Progenitor cell of endocrine pancreas (in vitro differentiated cells): ENCODE data around the gene PXMP2. TPM values are rescaled to one million over a fixed set of nuclear protein-coding genes. Genes with fewer than 3 reads are reported as not detected.

Source experiments
- DNase-seq: peaks from one replicate; pipeline ENCODE4 v3.0.0; 2021; ENCODE audit warnings: low spot score; ENCODE audit not compliant: unreplicated experiment
- H3K27ac Mint-ChIP-seq: 2 replicates; pipeline ENCODE4 v1.8.0; 2021; ENCODE audit warnings: mild to moderate bottlenecking, moderate library complexity, mixed read lengths
- H3K27me3 Mint-ChIP-seq: 2 replicates; pipeline ENCODE4 v1.8.0; 2021; ENCODE audit warnings: mixed read lengths
- H3K36me3 Mint-ChIP-seq: 2 replicates; pipeline ENCODE4 v1.8.0; 2022; ENCODE audit warnings: mixed read lengths; ENCODE audit not compliant: insufficient read depth
- H3K4me1 Mint-ChIP-seq: 2 replicates; pipeline ENCODE4 v1.8.0; 2021; ENCODE audit warnings: low read depth, mixed read lengths
- H3K4me3 Mint-ChIP-seq: 2 replicates; pipeline ENCODE4 v1.8.0; 2021; ENCODE audit warnings: low read depth, mild to moderate bottlenecking, moderate library complexity, mixed read lengths
- H3K9me3 Mint-ChIP-seq: 2 replicates; pipeline ENCODE4 v1.8.0; 2021; ENCODE audit warnings: low read depth, mixed read lengths
- total RNA-seq: library from RNA; stranded (reverse); gene quantifications from 2 replicates; pipeline ENCODE4 v1.2.1, GENCODE V29; 2021
- TF ChIP-seq, protein P1 (sequence below): fragments of 200-600 bp; sonication (generic); IDR thresholded peaks from one replicate; pipeline ENCODE4 v1.5.0; 2021; ENCODE audit warnings: antibody characterized with exemption, mild to moderate bottlenecking; ENCODE audit not compliant: unreplicated experiment

Gene PXMP2
- total RNA-seq, 1 donor from 2014 or later, result 25.0 TPM

GRCh38 chr12:132662901-132663755, 24.3 kb upstream of the PXMP2 start:
- no peak overlapping the region for H3K27ac Mint-ChIP-seq

DNA sequence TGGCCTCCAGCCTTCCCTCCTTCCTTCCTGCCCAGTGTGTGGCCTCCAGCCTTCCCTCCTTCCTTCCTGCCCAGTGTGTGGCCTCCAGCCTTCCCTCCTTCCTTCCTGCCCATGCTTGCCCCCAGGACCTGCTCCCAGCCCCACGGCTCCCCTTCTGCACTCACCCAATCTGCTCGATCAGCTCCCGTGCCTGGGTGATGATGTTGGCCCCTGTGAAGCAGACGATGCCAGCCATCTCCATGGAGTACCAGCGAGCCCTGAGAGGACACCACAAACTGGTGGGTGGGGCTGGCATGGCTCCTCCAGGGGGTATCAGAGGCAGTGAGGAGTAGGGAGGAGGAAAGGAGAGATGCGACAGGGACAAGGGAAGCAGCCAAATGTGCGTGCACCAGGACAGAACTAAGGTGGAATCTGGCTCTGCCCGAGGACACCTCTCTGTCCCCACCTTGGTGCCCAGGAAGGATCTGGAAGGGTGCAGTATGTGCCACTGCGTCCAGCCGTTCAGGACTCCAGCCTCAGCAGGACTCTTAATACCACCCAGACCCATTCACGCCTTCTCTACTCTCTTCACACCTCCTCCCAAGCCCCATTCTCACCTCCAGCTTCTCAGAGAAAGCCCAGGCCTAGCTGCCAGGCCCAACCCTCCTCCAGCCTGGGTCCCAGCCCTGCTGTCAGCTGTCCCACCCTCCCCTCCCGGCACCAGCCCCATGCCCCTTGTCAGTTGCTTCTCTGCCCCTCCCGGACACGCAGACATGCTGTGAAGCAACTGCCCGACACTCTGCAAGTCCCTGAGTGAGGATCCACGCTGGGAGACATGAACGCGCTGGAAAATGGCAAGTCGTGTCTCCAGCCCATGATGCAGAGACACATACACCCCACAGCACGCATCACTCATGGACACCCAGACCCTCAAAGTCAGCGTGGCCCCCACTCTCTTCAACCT, 22.9 kb upstream of the PXMP2 start:
- TF ChIP-seq, protein P1, sequence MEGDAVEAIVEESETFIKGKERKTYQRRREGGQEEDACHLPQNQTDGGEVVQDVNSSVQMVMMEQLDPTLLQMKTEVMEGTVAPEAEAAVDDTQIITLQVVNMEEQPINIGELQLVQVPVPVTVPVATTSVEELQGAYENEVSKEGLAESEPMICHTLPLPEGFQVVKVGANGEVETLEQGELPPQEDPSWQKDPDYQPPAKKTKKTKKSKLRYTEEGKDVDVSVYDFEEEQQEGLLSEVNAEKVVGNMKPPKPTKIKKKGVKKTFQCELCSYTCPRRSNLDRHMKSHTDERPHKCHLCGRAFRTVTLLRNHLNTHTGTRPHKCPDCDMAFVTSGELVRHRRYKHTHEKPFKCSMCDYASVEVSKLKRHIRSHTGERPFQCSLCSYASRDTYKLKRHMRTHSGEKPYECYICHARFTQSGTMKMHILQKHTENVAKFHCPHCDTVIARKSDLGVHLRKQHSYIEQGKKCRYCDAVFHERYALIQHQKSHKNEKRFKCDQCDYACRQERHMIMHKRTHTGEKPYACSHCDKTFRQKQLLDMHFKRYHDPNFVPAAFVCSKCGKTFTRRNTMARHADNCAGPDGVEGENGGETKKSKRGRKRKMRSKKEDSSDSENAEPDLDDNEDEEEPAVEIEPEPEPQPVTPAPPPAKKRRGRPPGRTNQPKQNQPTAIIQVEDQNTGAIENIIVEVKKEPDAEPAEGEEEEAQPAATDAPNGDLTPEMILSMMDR, result no peak
- Mint-ChIP-seq H3K27ac (no peak overlapping the region), H3K27me3 (no peaks in the 10 kb centered on the region), H3K4me3 (no peak overlapping the region), H3K4me1 (no peaks in the 10 kb centered on the region), H3K36me3 (peaks cover 29% of the 10 kb centered on the region), H3K9me3 (no peaks in the 10 kb centered on the region)
- no peak for DNase-seq

More at GRCh38 chr12:132662901-132663755, 24.3 kb upstream of the PXMP2 start:
- TF ChIP-seq, protein P1, result no peak
- H3K4me3 Mint-ChIP-seq, result no peak overlapping the region
- peaks cover 25% of the 10 kb centered on the region for H3K36me3 Mint-ChIP-seq
- H3K27me3 Mint-ChIP-seq, result no peaks in the 10 kb centered on the region
- no peaks in the 10 kb centered on the region for H3K4me1 Mint-ChIP-seq
- no peak for DNase-seq
- H3K9me3 Mint-ChIP-seq, result no peaks in the 10 kb centered on the region

DNA sequence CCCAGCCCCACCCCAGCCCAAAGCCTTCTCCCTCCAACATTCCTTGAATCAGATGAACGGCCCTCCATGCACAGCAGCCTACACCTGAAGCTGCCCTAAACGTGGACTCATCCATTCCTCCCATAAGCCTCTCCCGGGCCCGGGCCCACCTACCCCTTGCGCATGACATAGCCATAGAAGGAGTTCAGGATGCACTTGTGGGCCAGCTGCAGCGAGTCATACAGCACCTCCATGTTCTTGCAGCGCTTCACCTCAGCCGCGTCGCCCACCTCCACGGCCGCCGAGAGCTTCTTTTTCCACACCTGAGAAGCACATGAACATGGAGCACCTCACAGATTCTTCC, 22.3 kb upstream of the PXMP2 start:
- H3K9me3 Mint-ChIP-seq, result no peaks in the 10 kb centered on the region
- peaks cover 29% of the 10 kb centered on the region for H3K36me3 Mint-ChIP-seq
- TF ChIP-seq, protein P1, result no peak
- no peak overlapping the region for H3K27ac Mint-ChIP-seq
- H3K27me3 Mint-ChIP-seq, result no peaks in the 10 kb centered on the region
- no peak for DNase-seq
- H3K4me1 Mint-ChIP-seq, result no peaks in the 10 kb centered on the region
- H3K4me3 Mint-ChIP-seq, result no peak overlapping the region

- Mint-ChIP-seq H3K4me1 (no peaks in the 10 kb centered on the region), H3K9me3 (no peaks in the 10 kb centered on the region), H3K4me3 (no peak overlapping the region), H3K27ac (no peak overlapping the region), H3K36me3 (peaks cover 30% of the 10 kb centered on the region), H3K27me3 (no peaks in the 10 kb centered on the region)
- DNase-seq, result no peak
- TF ChIP-seq, protein P1, result no peak
Measured at GRCh38 chr12:132665794-132666193, 21.6 kb upstream of the PXMP2 start.
